HG02970 (cell line): ENCODE measurements around the gene TMEM247.

Experiments used
- ATAC-seq: cut with Tn5 transposase; IDR thresholded peaks from one replicate; pipeline ENCODE4 v1.9.1; 2021; ENCODE audit warnings: mild to moderate bottlenecking, moderate library complexity, moderate number of reproducible peaks; ENCODE audit not compliant: unreplicated experiment, low FRiP score

Gene TMEM247

GRCh38 chr2:46487667-46488335 lies 8.4 kb downstream of the TMEM247 start:
- ATAC-seq, result no peak

GRCh38 chr2:46488389-46488788 lies 9.0 kb downstream of the TMEM247 start:
- no peak for ATAC-seq

GRCh38 chr2:46489423-46490174 lies 10.2 kb downstream of the TMEM247 start:
- ATAC-seq, result no peak

GRCh38 chr2:46490521-46491141 lies 11.3 kb downstream of the TMEM247 start:
- ATAC-seq, result no peak

GRCh38 chr2:46492301-46492700 lies 12.9 kb downstream of the TMEM247 start:
- ATAC-seq, result no peak

- no peak for ATAC-seq
These were observed 14.0 kb downstream of the TMEM247 start for GRCh38 chr2:46493241-46493970.

- ATAC-seq, result no peak
These were observed 14.5 kb downstream of the TMEM247 start for GRCh38 chr2:46493971-46494250.

- ATAC-seq, result no peak
These were observed 15.2 kb downstream of the TMEM247 start for GRCh38 chr2:46494596-46494995.

- ATAC-seq, result no peak
These were observed 16.1 kb downstream of the TMEM247 start for GRCh38 chr2:46495231-46496030.

GRCh38 chr2:46497766-46498165 lies 18.4 kb downstream of the TMEM247 start:
- ATAC-seq, result no peak

GRCh38 chr2:46498681-46499080 lies 19.3 kb downstream of the TMEM247 start:
- ATAC-seq, result no peak

GRCh38 chr2:46499392-46499785 lies 20.0 kb downstream of the TMEM247 start:
- no peak for ATAC-seq

- no peak for ATAC-seq
These were observed 21.4 kb downstream of the TMEM247 start for GRCh38 chr2:46500801-46501200.

GRCh38 chr2:46502291-46502885 lies 23.0 kb downstream of the TMEM247 start:
- no peak for ATAC-seq

GRCh38 chr2:46503686-46504085 lies 24.3 kb downstream of the TMEM247 start:
- no peak for ATAC-seq

GRCh38 chr2:46504221-46504620 lies 24.9 kb downstream of the TMEM247 start:
- no peak for ATAC-seq

GRCh38 chr2:46504685-46505471 lies 25.5 kb downstream of the TMEM247 start:
- ATAC-seq, result no peak

GRCh38 chr2:46505472-46505783 lies 26.1 kb downstream of the TMEM247 start:
- ATAC-seq, result no peak

- no peak for ATAC-seq
These were observed 26.9 kb downstream of the TMEM247 start for GRCh38 chr2:46506131-46506706.
